GM15510 (cell line): Measurements from ENCODE around the gene RBFOX1.

ENCODE experiments used
- POLR2A ChIP-seq: IDR thresholded peaks from 3 replicates; pipeline ENCODE4 v1.6.1; 2011; ENCODE audit warnings: borderline replicate concordance; ENCODE audit not compliant: insufficient read length; ENCODE audit errors: extremely low read depth

The RBFOX1 gene

GRCh38 chr16:7581175-7581574 is 248.5 kb downstream of the RBFOX1 start:
- TF ChIP-seq POLR2A, result no peak

- no peak for TF ChIP-seq POLR2A
Observed at GRCh38 chr16:7583396-7583795, 250.8 kb downstream of the RBFOX1 start.

GRCh38 chr16:7584561-7584960 is 251.9 kb downstream of the RBFOX1 start:
- no peak for TF ChIP-seq POLR2A

- TF ChIP-seq POLR2A, result no peak
Observed at GRCh38 chr16:7585705-7586104, 253.1 kb downstream of the RBFOX1 start.

- no peak for TF ChIP-seq POLR2A
Observed at GRCh38 chr16:7590934-7591333, 258.3 kb downstream of the RBFOX1 start.

GRCh38 chr16:7596308-7596707 is 263.7 kb downstream of the RBFOX1 start:
- TF ChIP-seq POLR2A, result no peak

- no peak for TF ChIP-seq POLR2A
Observed at GRCh38 chr16:7597677-7598076, 265.0 kb downstream of the RBFOX1 start.

GRCh38 chr16:7601100-7601499 is 268.5 kb downstream of the RBFOX1 start:
- TF ChIP-seq POLR2A, result no peak

GRCh38 chr16:7602291-7602950 is 269.8 kb downstream of the RBFOX1 start:
- TF ChIP-seq POLR2A, result no peak

GRCh38 chr16:7605812-7606211 is 273.2 kb downstream of the RBFOX1 start:
- no peak for TF ChIP-seq POLR2A

GRCh38 chr16:7612671-7613070 is 280.0 kb downstream of the RBFOX1 start:
- no peak for TF ChIP-seq POLR2A

GRCh38 chr16:7613518-7613917 is 280.9 kb downstream of the RBFOX1 start:
- TF ChIP-seq POLR2A, result no peak

- TF ChIP-seq POLR2A, result no peak
Observed at GRCh38 chr16:7614021-7614795, 281.6 kb downstream of the RBFOX1 start.

GRCh38 chr16:7615565-7615964 is 282.9 kb downstream of the RBFOX1 start:
- no peak for TF ChIP-seq POLR2A

GRCh38 chr16:7624871-7625766 is 292.5 kb downstream of the RBFOX1 start:
- no peak for TF ChIP-seq POLR2A
